HG02981 (cell line): Measurements from ENCODE around the gene CFAP61.

Experiments used
- ATAC-seq: cut with Tn5 transposase; IDR thresholded peaks from one replicate; pipeline ENCODE4 v1.9.1; 2021; ENCODE audit warnings: mild to moderate bottlenecking, moderate library complexity; ENCODE audit not compliant: unreplicated experiment

The CFAP61 gene

DNA sequence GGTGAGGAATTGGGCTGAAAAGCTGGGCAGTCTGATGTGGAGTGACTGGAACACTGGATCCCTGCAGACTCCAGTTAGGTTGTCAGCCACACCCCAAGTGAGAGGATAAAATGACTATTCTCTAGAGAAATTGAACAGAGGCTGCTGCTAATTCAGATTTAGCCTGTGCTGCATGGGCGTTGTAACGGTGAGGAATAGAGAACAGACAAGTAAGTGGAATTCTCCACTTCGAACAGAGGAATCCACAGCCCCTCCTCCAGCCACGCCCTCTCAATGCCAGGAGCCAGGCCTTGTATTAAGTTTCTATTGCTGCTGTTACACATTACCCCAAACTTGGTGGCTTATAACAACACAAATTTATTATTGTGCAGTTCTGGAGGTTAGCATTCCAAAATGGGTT is 109.3 kb downstream of the CFAP61 start:
- no peak for ATAC-seq

DNA sequence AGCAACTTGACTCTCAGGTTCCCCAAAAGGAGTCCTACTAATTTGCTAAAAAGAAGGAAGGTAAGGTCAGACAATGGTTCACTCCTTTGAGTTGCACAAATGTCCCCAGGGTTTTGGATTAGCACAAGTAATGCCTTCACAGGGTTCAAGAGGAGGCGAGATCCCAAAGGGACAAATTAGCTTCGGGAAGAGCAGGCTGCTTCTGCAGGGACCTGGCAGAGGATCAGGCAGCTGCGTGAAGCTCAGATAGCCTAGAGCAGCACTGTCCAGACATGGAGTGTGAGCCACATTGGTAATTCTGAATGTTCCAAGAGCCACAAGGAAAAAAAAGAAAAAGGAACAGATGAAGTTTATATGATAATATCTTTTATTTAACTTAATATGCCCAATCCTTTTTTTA is 115.4 kb downstream of the CFAP61 start:
- ATAC-seq: no peak

DNA sequence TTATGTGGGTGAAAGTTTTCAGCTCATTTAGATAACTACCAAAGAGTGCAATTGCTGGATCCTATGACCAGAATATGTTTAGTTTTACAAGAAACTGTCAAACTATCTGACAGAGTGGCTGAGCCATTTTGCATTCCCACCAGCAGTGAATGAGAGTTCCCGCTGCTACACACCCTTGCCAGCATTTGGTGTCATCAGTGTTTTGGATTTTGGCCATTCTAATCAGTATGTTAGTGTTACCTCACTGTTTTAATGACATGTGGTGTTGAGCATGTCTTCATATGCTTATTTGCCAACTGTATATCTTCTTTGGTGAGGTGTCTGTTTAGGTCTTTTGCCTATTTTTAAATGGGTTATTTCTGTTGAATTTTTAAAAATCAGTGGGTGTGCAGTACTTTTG is 120.9 kb downstream of the CFAP61 start:
- ATAC-seq: no peak

DNA sequence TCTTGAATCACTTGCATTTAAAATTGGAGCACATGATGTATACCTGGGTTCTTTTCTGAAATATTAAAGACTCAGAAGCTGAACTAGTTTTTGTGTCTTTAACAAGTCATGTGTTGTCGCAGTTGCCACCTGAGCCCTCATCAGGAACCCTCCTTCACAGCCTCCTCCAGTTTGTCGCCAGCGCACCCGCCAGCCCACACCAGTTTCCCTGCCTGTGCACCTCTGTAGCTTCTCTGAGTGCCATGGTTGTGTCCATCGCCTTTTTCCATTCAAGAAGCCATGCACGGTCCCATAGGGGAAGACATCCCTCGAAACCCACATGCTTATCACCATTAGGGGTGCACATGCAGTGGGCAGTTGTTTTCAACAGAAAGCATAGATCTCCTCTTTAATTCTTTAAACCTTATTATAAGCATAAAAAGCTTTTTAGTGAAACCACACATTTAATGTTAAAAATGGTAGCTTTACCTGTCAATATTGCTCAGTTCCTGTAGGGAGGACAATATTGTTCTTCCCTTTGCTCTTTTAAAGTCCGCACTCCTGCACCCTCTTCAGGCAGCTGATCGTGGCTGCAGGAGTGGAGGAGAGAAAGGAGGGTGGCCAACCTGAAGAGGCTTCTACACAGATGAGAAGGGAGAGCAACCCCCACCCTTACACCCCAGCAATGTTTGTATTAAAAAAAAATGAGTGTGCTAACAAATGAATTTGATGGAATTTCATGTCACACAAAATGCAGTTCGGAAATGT is 121.9 kb downstream of the CFAP61 start:
- no peak for ATAC-seq

DNA sequence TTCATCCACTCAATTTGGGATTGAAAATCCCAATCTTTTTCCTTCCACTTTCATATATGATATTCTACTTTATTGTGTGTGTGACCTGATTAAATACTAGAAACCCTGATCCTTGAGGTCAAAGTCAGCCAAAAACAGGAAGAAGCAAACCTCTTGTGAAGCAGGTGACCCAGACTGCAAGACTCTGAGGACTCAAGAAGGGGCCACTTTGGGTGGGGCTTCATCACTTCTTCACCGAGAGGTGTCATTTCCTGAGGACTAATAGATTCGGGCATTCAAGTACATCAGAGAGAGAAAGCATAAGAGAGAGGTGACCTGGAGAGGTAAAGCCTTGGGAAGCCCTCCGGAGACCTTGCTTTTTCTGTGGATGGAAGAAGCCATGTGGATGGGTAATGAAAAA is 129.0 kb downstream of the CFAP61 start:
- no peak for ATAC-seq

DNA sequence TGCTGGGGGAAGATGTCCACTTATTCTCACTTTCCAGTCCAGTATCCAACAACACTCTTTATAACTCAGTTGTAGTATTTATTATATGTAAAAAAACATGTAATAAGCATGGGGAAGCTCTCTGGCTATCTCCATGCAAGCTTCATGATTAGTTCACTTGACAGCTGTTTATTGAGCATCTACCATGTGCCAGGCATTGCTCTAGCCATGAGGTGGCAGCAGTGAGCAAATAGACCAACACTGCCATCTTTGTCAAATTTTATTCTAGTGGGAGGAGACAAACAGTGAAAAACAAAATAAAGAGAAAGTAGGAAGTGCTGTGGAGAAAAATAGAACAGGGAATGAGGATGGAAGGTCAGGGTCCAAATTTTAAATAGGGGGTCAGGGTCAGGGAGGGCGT is 131.8 kb downstream of the CFAP61 start:
- no peak for ATAC-seq

DNA sequence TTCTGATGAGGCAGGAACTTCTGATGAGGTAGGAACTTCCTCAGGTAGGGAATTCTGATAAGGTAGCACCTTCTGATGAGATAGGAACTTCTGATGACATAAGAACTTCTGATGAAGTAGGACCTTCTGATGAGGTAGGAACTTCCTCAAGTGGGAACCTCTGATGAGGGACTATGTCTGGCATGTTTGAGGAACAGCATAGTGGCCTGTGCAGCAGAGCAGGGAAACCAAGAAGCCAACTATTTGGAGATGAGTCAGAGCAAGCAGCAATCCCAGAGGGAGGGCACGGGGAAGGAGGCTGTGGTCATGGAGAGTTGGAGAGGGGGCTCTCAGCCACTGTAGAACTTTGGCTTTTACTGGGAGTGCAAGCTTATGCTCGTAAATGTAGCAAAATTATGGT is 132.4 kb downstream of the CFAP61 start:
- ATAC-seq: no peak

DNA sequence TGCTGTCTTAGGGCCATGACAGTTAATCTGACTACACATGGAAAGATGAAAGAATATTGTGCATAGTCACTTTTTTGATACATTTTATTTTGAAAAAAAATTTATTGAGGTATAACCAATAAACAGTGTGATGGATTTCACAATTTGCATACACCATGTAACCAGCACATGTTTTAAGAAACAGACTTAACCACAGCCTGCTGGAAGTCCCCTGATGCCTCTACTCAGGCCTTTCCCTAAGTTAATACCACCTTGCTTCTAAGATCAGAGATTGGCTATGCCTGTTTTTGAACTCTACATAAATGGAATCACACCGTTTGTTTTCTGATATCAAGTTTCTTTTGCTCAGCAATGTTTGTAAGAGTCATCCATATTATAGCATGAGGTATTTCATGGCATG is 136.3 kb downstream of the CFAP61 start:
- peak; percentile 81 for ATAC-seq

DNA sequence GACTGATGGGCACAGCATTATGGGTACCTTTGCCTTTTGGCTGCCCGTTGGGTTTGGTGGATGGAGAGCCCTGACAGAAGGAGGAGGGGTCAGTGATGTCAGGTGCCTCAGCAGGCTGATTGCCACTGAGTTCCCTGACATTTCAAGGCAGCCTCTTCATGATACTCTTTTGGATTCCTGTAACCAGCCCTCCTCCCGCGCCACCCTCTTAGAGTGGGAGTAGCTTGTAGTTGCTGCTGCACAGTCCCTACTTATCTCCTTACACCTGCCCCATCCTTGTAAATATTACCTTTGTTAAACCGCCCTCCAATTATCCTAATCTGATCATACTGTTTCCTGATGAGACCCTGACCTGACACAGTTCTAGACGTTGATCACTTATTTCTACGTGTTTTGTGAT is 140.0 kb downstream of the CFAP61 start:
- no peak for ATAC-seq

DNA sequence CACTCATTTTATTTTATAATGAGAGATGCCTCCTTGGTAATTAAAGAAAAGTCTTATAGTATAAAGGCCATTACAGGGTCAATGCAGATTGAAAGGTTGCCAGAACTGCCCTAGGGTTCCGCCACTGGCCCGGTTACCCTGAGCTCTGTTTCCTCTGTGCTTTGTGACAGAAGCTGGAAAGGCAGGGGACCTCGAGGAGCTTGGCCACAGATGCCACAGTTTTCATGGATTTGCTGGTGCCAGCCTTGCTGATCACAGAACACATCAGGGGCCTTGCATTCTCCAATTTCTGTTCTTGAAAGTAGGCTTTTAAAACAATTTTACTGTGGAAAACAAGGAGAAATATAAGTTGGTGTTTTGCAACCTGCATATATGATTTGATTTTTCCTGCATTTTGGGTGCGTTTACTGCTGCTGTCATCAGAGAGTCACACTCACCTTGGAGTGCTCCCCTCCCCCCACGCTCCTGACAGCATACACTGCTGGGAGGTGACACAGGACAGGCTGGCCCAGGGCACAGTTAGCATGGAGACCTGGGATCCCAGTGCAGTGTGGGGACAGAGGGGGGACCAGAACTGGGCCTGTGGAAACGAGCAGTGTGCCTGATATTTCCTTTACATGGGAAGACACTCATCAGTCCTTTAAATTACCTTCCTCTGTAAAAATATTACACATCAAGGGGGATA is 142.8 kb downstream of the CFAP61 start:
- no peak for ATAC-seq

DNA sequence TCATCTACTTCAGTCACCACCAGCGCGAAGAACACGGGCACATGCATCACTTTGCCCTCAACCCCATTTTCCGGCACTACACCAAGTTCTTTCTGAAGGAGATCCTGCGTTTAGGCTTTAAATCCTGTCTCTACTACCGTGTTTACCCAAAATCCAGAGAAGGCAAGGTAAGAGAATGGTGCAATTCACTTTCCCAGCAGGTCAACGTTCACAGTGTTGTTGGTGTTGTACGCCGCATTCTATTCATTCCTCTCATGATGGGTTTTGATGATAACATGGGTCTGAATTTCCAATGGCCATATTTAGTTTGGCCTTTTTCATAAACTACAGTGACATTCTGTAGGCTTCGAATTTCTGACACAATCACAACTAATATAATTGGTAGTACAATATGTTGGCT is 144.3 kb downstream of the CFAP61 start:
- no peak for ATAC-seq

DNA sequence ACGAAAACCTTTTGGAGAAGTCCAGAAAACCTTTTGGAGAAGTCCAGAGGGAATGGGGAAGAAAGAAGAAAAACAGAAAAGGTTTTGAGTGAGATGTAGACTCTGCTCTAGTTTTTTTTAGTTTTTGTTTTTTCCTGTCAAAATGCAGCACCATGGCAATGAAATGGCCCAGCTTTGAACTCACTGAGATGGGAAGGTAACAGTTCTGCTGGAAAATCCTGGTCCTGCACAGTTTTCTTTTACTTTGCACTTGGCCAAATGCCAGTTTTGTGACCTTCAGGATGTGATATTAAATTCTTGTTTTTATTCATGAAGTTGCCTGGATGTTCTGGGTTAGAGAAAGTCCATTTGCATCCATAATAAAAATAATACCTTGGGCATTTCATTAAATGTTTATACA is 145.7 kb downstream of the CFAP61 start:
- no peak for ATAC-seq

DNA sequence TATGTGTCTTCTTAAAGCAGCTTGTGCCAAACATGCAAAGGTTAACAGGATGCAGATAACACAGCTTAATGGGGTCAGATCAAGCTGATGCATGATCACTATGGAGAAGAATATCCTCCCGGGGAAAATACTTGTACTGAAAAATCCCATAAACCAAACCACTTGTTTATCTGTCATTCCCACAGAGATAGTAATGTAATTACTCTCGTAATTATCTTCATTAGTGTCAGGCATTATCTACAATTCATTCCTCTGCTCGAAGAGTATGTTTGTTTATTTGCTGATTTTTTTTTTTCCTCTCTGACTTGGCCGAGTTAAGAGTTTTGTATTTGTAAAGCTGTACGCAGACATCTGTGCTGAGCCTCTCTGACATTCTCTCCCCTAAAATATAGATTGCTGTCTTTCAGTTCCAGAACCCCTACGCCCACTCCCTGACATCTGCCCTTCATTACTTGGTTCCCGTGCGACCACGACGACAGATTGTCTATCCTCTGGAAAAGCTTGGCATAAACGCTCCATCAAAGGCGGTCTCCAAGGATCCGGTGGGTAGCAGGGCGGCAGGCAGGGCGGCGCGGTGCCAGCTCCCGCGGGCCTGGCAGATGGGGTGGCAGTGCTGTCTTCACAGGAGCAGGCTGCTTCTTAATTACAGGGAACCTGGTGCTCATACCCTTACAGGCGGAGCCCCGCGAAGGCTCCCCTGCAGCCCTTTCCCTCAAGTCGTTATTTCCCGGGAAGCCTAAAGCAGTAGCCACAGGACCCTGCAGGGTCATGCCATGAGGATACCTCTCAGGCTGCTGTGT is 147.2 kb downstream of the CFAP61 start:
- ATAC-seq: no peak

DNA sequence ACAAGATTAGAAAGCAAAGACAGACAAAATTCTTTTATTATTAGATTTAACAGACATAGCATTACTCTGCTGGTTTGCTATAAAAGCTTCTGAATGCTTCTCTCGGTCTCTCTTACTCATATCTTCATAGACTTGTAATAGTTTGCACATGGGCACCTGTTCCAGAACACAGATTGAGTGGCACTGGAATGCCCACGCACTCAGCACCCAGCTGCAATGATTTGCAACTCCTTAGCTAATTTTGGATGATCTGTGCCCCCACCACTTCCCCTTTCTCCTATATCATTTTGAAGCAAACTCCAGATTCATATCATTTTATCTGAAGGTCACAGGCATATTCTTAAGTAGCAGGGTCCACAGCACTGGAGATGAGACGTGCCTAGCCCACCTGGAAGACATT is 148.8 kb downstream of the CFAP61 start:
- ATAC-seq: no peak

DNA sequence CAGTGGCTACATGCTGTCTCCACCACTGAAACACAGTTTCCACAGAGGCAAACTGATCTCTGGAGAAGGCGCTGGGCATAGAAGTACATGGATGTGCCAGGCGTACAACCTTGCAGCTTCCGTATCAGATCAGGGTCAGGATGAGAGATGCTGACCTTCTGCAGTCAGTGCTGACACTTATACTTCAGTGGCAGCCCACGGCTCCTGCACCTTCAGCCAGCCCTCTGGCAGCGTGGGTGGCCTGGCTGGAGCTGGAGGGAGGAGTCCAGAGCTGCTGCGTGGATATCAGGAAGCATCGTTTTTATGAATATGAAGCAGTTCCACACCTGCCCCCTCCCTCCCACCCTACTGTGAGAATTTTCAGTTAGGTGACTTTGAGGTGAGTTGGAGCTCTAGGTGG is 149.3 kb downstream of the CFAP61 start:
- no peak for ATAC-seq

DNA sequence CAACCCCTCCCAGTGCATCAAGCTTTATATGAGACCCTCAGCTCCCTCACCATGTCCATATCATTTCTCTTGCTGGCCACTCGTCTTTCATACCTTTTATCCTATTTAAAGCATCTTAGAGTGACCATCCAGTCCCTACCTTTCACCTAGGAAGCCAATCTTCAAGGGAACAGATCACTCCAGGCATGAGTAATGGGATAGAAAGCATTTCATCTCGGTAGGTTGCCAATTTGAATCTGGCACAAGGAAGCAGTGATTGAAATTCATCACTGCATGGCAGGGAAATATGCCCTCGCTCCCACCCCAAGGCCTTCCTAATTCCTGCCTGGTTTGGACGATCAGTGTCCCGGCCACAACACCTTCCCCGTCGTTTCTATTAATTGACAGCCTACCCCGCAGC is 150.4 kb downstream of the CFAP61 start:
- no peak for ATAC-seq

DNA sequence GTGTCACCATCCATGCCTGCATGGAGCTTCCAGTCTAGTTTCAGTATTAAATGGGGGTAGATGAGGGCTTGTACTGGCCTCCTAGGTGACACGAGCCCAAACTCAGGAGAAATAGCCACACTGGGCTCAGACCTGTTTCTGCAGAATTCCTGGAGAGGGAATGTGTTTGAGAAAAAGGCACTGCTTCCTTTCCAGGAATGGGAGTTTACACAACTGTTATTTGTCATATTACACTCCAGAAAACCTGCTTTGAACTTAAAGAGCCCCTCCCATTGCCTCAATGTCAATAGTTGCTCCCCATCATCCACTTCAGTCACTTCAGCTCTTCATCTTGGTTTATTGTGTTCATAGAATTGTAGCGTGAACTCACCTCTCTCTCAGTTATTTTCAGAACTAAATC is 151.5 kb downstream of the CFAP61 start:
- no peak for ATAC-seq

DNA sequence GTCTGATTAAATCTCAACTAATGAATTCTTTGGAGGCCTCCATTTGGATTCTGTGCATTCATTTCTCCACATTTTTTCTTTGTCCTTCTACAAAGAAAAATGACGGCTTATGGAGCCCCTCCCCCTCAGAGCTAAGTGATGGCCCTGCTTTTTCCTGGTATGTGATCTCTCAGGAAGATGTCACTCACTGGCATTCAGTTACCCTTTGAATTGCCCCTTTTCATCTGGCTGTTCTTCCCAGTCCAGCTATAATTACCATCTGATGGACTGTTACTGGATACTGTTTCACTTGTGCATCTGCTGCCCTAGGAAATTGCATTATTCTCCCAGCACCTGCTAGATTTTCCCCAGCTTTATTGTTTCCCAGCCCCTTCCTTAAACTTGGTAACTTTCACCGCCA is 151.9 kb downstream of the CFAP61 start:
- ATAC-seq: no peak

DNA sequence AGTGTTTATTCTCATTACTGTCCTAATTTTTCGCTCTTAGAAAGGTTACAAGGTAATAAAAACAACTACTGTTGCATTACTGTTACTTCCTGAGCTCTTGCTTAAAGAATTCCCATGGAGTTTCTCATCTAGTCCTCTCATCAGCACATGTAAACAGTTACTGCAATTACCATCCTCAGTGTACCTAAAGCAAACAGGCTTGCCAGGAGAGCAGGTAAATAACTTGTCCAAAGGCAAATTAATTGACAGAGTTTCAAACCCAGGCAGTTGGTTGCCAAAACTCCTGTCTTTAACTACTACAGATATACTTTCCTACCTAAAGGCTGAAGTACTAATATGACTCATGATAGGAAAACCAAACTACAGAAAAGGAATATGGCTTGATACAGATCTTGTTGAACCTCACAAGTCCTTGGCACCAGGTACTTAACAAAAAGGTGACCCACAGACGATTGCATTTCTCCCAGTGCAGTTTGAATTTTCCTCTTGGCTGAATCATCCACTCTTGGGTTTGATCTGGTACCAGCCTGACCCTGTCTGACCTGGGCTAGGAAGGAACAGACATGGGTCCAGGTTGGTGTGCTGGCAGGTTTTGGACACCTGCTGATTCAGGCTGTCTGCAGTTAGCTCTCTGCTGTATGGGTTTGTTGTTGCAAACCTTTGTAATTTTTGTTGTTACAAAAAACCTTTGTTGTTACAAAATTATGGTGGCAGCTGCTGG is 153.0 kb downstream of the CFAP61 start:
- ATAC-seq: no peak

DNA sequence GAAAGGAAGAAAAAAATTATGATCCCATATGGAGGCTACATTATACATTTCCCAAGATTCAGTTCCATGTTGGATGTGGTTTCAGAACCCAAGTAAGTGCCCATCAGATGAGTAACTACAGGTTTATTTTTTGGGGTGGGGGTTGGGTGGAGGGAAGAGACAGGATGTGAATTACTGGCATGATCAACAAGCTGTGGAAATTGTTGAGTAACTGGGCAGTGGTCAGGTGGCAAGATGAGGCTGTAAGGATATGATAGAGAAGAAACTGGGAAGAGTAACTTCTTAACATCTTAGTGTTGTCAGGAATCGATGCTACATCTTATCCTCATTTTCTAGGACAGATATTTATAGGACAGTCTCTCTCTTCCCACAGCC is 153.5 kb downstream of the CFAP61 start:
- no peak for ATAC-seq

DNA sequence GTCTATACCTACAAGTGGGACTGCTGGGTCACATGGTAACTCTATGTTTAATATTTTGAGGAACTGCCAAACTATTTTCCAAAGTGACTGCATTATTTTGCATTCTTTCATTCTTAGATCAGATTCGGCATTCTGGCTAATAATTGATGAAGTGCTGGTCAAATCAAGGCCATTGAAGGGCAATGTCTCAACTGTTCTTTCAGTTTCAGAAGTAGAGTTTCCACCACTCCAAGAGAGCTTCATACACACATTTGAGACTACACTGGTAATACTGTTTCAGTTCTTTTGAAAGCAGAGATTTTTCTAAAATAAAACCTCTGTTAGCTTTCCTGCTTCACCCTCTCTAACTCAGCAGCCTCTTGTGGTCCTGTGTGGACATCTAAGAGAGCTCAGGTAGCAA is 154.5 kb downstream of the CFAP61 start:
- ATAC-seq: peak; percentile 85
